ENCODE results near the gene EVL.
A peak's percentile ranks its signal among the peaks of the same experiment; 100 is the strongest.
"Not testable (repeated sequence)": the region's sequence is repeated elsewhere in the genome, so short reads cannot be mapped to it uniquely, and the experiment has no call there.

Gene EVL

GRCh38 chr14:100022772-100023451, 42.3 kb upstream of the EVL start:
- TF ChIP-seq CTCF (IDR thresholded peaks at IDR 0.05; ENCODE audit: insufficient read depth, missing control alignments): no peak
- FAIRE-seq (no peak), DNase-seq (ENCODE audit: insufficient read length, low spot score) (no peak)

- FAIRE-seq (no peak), DNase-seq (ENCODE audit: insufficient read length, low spot score) (no peak)
- peak; percentile 24 for TF ChIP-seq CTCF (IDR thresholded peaks at IDR 0.05; ENCODE audit: insufficient read depth, missing control alignments)
These were observed 40.1 kb upstream of the EVL start for GRCh38 chr14:100025111-100025510.

GRCh38 chr14:100027771-100028490, 37.3 kb upstream of the EVL start:
- FAIRE-seq (no peak), DNase-seq (ENCODE audit: insufficient read length, low spot score) (no peak)
- no peak for TF ChIP-seq CTCF (IDR thresholded peaks at IDR 0.05; ENCODE audit: insufficient read depth, missing control alignments)

GRCh38 chr14:100028990-100029677, 36.1 kb upstream of the EVL start:
- FAIRE-seq (no peak), DNase-seq (ENCODE audit: insufficient read length, low spot score) (no peak)
- no peak for TF ChIP-seq CTCF (IDR thresholded peaks at IDR 0.05; ENCODE audit: insufficient read depth, missing control alignments)

GRCh38 chr14:100030006-100030405, 35.2 kb upstream of the EVL start:
- not testable (repeated sequence) for DNase-seq (ENCODE audit: insufficient read length, low spot score)

GRCh38 chr14:100030452-100031153, 34.6 kb upstream of the EVL start:
- FAIRE-seq (no peak), DNase-seq (ENCODE audit: insufficient read length, low spot score) (no peak)
- TF ChIP-seq CTCF (IDR thresholded peaks at IDR 0.05; ENCODE audit: insufficient read depth, missing control alignments): no peak

More at GRCh38 chr14:100030006-100030405, 35.2 kb upstream of the EVL start:
- FAIRE-seq: not testable (repeated sequence)

Measured in D721Med (cell line).